ENCODE data around the gene A2ML1. TPM values are rescaled to one million over a fixed set of nuclear protein-coding genes. Genes with fewer than 3 reads are reported as not detected.
A peak's percentile ranks its signal among the peaks of the same experiment; 100 is the strongest.
"Not testable (repeated sequence)": the region's sequence is repeated elsewhere in the genome, so short reads cannot be mapped to it uniquely, and the experiment has no call there.

The A2ML1 gene
- total RNA-seq, 1 experiment from 2014 or later: not detected

- Histone ChIP-seq H3K36me3 (no peaks in the 10 kb centered on the region), H3K4me3 (no peak overlapping the region), H3K27me3 (no peaks in the 10 kb centered on the region), H3K4me1 (peaks cover 3% of the 10 kb centered on the region; the same call in 1 of the 2 replicates), H3K27ac (no peak overlapping the region), H3K9me3 (replicated peaks) (no peaks in the 10 kb centered on the region)
- DNase-seq: no peak
Observed at GRCh38 chr12:8897081-8897480, 74.7 kb downstream of the A2ML1 start.

GRCh38 chr12:8899830-8900229 lies 77.4 kb downstream of the A2ML1 start:
- Histone ChIP-seq H3K4me3 (no peak overlapping the region), H3K27ac (no peak overlapping the region), H3K27me3 (no peaks in the 10 kb centered on the region), H3K36me3 (no peaks in the 10 kb centered on the region), H3K9me3 (replicated peaks) (no peaks in the 10 kb centered on the region), H3K4me1 (no peaks in the 10 kb centered on the region; the same call in 1 of the 2 replicates)
- no peak for DNase-seq

- not testable (repeated sequence) for H3K9me3 ChIP-seq (replicated peaks); H3K27me3 ChIP-seq; DNase-seq; H3K27ac ChIP-seq; H3K4me1 ChIP-seq; H3K36me3 ChIP-seq; H3K4me3 ChIP-seq
Observed at GRCh38 chr12:8902703-8903102, 80.3 kb downstream of the A2ML1 start.

DNA sequence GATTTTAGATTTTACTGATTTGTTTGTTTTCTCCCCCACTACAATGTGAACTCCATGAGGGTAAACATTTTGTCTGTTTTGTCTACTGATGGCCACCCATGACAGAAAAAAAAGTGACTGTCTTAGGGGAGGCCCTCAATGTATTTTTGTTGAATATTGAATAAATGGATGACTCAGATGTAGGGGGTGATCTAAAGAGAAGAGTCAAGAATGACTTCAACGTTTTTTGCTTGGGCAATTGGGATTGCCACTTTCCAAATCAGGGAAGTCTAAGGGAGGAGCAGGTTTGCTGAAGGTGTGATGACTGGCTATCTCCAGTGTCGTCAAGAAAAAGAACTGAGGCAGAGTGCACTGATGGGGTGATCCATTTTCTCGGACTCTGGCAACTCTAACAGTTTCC lies 81.2 kb downstream of the A2ML1 start:
- no peaks in the 10 kb centered on the region for H3K4me1 ChIP-seq
- H3K36me3 ChIP-seq: no peaks in the 10 kb centered on the region
- H3K27ac ChIP-seq: no peak overlapping the region
- H3K9me3 ChIP-seq (replicated peaks): no peaks in the 10 kb centered on the region
- no peaks in the 10 kb centered on the region for H3K27me3 ChIP-seq
- H3K4me3 ChIP-seq: no peak overlapping the region
- DNase-seq: no peak

GRCh38 chr12:8904665-8905064 lies 82.2 kb downstream of the A2ML1 start:
- Histone ChIP-seq H3K27me3 (no peaks in the 10 kb centered on the region), H3K36me3 (no peaks in the 10 kb centered on the region), H3K9me3 (replicated peaks) (no peaks in the 10 kb centered on the region), H3K4me3 (no peak overlapping the region), H3K27ac (no peak overlapping the region), H3K4me1 (no peaks in the 10 kb centered on the region)
- no peak for DNase-seq

GRCh38 chr12:8905546-8905945 lies 83.1 kb downstream of the A2ML1 start:
- H3K4me3 ChIP-seq: no peak overlapping the region
- DNase-seq: no peak
- no peaks in the 10 kb centered on the region for H3K9me3 ChIP-seq (replicated peaks)
- no peaks in the 10 kb centered on the region for H3K27me3 ChIP-seq
- no peaks in the 10 kb centered on the region for H3K4me1 ChIP-seq
- H3K27ac ChIP-seq: no peak overlapping the region
- H3K36me3 ChIP-seq: no peaks in the 10 kb centered on the region

DNA sequence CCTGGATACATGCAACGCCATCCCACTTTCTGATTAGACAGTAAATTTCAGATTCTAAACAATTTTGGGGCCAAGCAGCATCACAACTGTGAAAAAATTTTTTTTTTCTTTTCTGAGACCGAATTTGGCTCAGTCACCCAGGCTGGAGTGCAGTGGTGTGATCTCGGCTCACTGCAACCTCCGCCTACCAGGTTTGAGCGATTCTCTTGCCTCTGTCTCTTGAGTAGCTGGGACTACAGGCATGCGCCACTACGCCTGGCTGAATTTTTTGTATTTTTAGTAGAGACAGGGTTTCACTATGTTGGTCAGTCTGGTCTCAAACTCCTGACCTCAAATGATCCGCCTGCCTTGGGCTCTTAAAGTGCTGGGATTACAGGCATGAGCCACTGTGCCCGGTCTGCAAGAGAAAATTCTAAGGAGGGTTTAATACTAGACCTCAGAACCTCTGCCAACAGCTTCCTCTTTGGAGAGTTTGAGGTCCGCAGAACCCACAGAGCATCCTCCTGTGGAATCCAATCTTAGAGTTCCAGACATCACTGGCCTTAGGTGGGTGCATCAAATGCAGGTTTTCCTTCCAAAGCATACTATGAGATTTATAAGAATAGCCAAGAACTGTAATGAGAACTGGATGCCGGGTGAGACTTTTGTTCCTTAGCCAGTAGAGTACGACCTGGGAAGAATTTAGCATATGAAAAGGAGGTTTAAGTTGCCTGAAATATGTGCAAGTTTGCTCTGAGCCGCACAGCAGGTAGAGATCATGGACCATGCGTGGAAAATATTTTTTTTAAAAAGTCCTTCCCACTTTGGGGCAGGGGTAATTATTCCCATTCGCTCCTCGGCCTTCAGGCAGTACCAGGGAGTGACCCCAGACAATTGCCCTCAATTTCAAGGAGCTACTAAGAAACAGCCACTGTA lies 84.1 kb downstream of the A2ML1 start:
- no peaks in the 10 kb centered on the region for H3K4me1 ChIP-seq
- H3K27me3 ChIP-seq: no peaks in the 10 kb centered on the region
- H3K36me3 ChIP-seq: no peaks in the 10 kb centered on the region
- H3K4me3 ChIP-seq: no peak overlapping the region
- no peak for DNase-seq
- H3K9me3 ChIP-seq (replicated peaks): no peaks in the 10 kb centered on the region
- no peak overlapping the region for H3K27ac ChIP-seq

DNA sequence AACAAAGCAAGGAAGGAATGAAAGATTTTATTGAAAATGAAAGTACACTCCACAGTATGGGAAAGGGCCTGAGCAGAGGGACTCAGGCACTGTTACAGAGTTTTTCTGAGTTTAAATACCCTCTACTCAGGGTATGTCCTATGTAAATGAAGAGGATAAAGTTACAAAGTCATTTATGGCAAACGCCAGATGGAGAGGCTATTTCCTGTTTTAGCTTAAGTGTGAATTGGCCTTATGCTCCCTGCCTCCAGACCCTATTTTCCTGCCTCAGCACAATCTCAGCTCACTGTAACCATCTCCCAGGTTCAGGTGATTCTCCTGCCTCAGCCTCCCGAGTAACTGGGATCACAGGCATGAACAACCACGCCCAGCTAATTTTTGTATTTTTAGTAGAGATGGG lies 85.1 kb downstream of the A2ML1 start:
- Histone ChIP-seq H3K36me3 (no peaks in the 10 kb centered on the region), H3K27ac (no peak overlapping the region), H3K27me3 (no peaks in the 10 kb centered on the region), H3K4me3 (no peak overlapping the region), H3K4me1 (no peaks in the 10 kb centered on the region), H3K9me3 (replicated peaks) (no peaks in the 10 kb centered on the region)
- peak in 1 of 2 experiments; percentile 5 for DNase-seq

GRCh38 chr12:8909752-8910151 lies 87.3 kb downstream of the A2ML1 start:
- no peak overlapping the region for H3K27ac ChIP-seq
- no peak for DNase-seq
- no peaks in the 10 kb centered on the region for H3K36me3 ChIP-seq
- no peaks in the 10 kb centered on the region for H3K9me3 ChIP-seq (replicated peaks)
- H3K27me3 ChIP-seq: no peaks in the 10 kb centered on the region
- H3K4me3 ChIP-seq: no peak overlapping the region
- no peaks in the 10 kb centered on the region for H3K4me1 ChIP-seq

GRCh38 chr12:8911606-8912268 lies 89.3 kb downstream of the A2ML1 start:
- Histone ChIP-seq H3K4me3 (no peak overlapping the region), H3K27me3 (no peaks in the 10 kb centered on the region), H3K9me3 (replicated peaks) (no peaks in the 10 kb centered on the region), H3K4me1 (no peaks in the 10 kb centered on the region), H3K27ac (no peak overlapping the region), H3K36me3 (no peaks in the 10 kb centered on the region)
- DNase-seq: no peak

GRCh38 chr12:8912914-8913313 lies 90.5 kb downstream of the A2ML1 start:
- DNase-seq: peak in 1 of 2 experiments; percentile 22
- Histone ChIP-seq H3K4me1 (no peaks in the 10 kb centered on the region), H3K27ac (no peak overlapping the region), H3K4me3 (peak overlapping the region; percentile 92), H3K9me3 (replicated peaks) (no peaks in the 10 kb centered on the region), H3K36me3 (no peaks in the 10 kb centered on the region), H3K27me3 (no peaks in the 10 kb centered on the region)

DNA sequence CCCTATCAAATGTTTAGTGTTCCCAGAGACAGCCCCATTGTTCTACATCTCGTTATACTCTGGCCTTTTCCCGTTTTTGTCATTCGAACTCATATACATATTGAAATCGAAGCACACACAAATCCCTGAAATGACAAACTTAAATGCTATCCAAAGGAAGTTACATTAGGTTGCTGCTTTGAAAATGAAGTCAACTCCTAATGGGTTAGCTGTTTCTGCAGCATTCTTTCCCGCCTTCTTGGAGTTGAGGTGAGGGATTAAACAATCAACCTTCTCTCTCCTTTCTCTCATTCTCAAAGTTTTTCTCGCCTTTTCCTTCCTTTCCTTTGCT lies 91.2 kb downstream of the A2ML1 start:
- DNase-seq: no peak
- Histone ChIP-seq H3K36me3 (no peaks in the 10 kb centered on the region), H3K9me3 (replicated peaks) (no peaks in the 10 kb centered on the region), H3K4me1 (no peaks in the 10 kb centered on the region), H3K27ac (peak overlapping the region; percentile 58), H3K27me3 (no peaks in the 10 kb centered on the region), H3K4me3 (peak overlapping the region; percentile 92)

DNA sequence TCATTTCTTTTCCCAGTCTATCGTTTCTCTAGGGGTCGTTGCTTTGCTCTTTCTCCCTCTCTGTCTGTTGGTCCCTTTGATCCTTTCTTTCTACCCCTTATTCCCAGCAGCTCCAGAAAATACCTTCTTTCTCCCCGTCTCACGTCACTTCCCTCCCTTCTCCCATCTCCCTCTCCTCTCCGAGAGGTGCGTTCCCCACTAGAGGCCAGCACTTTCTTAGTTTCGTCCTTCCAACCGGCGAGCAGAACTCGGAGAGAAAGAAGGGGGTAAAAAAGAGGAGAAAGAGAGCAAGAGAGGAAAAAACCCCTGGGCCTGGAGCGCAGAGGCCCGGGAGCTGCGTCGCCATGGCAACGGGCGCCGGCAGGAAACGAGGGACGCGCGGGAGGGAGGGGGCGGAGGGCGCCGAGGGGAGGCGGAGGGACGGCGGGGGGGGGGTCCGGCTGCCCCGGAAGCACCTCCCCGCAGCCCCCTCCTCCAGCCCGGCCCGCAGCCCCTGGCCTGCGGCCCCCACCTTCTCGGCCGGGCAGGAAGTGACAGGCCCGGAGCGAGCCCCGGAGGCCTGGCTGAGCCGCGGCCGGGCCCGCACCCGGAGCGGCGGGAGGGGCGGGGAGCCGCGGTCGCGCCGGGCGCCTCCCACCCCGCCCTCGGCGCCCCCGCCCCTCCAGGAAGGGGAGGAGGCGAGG lies 91.8 kb downstream of the A2ML1 start, which contains the start of gene PHC1:
Gene PHC1 (plus strand): TSS at position 477 of the 683 bp plus-strand sequence. CDS start 3,169 bp downstream, outside the sequence.
- not testable (repeated sequence) for H3K27me3 ChIP-seq; H3K36me3 ChIP-seq; H3K4me1 ChIP-seq; H3K9me3 ChIP-seq (replicated peaks)
- peak within 1 kb of the TSS; percentile 58 for H3K27ac ChIP-seq
- DNase-seq: peak; percentile 85 to 86
- peak within 1 kb of the TSS; percentile 92 for H3K4me3 ChIP-seq

GRCh38 chr12:8914716-8915526 lies 92.5 kb downstream of the A2ML1 start:
- DNase-seq: peak; percentile 52 to 70
- H3K9me3 ChIP-seq (replicated peaks): no peaks in the 10 kb centered on the region
- no peaks in the 10 kb centered on the region for H3K4me1 ChIP-seq
- no peaks in the 10 kb centered on the region for H3K36me3 ChIP-seq
- H3K27me3 ChIP-seq: no peaks in the 10 kb centered on the region
- no peak overlapping the region for H3K27ac ChIP-seq
- H3K4me3 ChIP-seq: peak overlapping the region; percentile 92
